GM19452 (cell line): Measurements from ENCODE around the gene PSMA6.
"Not testable (repeated sequence)": the region's sequence is repeated elsewhere in the genome, so short reads cannot be mapped to it uniquely, and the experiment has no call there.

ENCODE experiments used
- ATAC-seq: cut with Tn5 transposase; IDR thresholded peaks from one replicate; pipeline ENCODE4 v1.9.1; 2021; ENCODE audit not compliant: unreplicated experiment

The PSMA6 gene

DNA sequence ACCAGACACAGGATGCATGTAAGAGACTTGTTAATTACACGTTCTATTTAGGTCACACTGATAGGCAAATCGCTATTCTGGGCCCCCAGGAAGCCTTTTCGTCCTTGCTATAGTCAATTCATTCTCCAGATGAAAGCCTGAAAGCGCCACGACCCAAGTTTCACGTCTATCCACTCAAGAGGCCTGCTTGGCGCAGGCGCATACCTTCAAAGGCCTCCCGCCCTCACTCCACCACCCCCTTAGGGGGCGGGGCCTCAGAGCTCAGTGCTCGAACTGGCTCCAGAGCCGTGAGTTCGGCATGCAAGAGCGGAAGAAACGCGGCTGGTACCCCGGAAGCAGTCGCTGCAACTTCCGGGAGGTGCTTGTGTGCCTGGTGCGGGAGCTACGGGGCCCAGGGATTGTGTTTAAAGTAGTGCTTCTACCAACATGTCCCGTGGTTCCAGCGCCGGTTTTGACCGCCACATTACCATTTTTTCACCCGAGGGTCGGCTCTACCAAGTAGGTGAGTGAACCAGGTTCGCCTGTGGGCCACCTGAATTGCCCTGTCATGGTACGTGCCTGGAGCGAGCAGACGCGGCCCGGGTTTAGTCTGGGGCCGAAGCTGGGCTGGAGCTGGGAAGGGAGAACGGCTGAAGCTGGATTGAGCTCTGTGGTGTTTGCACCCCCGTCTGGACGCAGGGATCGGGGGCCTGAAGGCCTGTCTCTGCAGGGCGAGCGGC, at the start of gene PSMA6:
TSS of gene PSMA6 (plus strand) at position 332 of the 719 bp plus-strand sequence. CDS start at position 427, 95 bp downstream.
- peak; percentile 87 for ATAC-seq

DNA sequence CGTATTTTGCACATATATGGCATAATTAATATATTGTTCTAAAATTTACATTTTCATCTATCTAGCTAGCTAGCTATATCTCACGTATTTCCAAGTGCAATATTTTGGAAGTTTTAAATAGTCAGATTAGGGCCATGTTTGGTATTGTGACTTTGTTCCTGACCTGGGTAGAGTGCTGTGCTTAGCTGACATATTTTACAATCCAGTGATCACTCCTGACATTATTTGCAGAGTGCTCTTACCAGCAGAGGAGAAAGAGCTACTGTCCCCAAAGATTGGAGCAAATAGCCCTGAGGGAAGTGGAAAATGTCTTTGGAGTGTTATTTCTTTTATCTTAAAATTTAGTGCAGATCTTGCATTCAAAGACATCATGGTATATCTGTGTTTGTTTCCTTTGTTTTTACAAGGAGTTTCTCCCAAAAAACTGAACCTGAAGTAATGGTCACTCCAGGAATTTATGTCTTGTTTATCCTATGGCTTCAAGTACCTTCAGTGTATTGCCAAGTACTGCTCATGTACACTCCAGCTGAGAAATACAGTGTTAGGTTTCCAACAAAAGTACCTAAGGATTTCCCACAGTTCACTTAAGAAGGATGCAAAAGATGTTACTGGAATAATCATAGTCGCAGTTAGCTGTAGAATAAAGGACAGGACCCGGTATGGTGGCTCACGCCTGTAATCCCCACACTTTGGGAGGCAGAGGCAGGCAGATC, 49.4 kb upstream of the PSMA6 start:
- ATAC-seq = no peak

DNA sequence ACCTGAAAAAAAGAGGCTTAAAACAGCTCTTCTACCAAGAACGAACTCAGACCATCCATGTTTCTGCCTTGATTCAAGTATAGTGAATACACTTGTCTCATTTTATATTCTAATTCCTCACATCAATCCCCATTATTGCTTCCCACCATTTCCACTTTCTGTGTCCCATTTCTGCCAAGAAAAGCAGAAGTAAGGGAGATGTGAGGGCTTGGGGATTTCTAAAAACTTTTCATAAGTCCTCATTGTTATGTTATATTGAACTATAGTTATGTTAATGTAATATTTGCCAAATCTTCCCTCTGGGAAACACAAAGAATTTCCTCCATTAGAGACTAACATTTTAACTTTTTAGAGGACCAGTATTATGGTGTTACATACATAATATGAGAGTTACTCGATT, 48.2 kb upstream of the PSMA6 start:
- ATAC-seq = no peak

DNA sequence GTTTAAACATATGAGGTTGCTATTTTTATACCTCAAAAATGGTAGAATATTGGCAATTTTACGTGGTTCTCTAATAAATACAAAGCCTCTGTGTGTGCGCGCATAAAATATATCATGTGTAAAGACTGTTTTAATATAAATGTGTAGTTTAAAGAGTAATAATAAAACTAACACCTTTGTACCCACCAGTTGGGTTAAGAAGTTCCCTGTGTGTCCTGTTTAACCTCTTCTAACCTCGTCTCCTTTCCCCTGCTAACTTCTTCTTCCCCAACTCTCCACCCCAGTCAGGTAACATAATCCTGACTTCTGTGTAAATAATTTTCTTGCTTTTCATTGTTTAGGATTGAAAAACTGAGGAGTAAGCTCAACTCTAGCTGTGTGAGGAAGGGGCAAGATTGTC, 47.6 kb upstream of the PSMA6 start:
- ATAC-seq = no peak

DNA sequence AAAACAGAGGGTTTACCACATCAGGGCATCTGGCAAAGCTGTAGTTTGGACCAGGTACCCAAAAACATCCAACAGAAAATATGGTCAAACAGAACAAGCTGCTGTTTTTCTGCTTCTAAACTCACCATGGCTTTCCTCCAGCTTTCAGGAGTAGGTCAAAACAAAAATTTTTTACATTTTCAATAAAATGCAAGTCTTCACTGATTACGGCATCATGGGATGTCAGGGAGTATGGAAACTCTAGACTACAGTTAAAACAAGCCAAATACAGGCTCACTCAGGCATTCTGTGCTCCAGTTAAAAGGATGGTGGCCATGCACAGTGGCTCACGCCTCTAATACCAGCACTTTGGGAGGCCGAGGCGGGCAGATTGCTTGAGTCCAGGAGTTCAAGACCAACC, 47.1 kb upstream of the PSMA6 start:
- ATAC-seq = no peak

DNA sequence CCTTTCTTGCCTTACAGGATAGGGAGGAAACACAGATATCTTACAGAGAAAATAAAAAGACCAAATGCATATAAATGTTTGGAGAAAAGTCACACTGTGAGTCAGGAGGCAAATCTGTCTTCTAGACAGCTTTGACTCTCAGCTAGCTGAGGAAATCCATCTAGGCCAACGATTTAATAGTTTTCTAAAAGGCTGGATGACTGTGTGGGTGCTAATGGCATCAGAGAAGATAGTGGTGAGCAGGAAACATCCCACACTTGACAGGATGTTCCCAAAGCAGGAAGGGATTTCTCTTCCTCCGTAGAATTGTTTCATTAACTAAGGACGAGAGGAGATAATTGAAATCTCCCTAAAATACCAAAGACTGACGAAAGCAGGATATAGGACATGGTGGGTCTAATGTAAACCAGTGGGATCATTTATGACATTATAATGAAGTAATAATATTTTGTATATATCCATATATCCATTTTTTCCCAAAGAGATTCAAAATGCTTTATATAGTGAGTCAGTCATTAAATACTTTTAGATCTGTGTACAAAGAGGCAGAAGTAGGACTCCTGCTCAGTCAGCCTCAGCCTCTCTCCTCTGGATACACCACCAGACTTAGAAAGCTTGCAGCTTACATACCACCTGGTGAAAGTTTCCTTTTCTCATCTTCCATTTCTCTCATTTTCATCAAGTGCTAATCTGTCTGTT, 44.3 kb upstream of the PSMA6 start:
- ATAC-seq = no peak

DNA sequence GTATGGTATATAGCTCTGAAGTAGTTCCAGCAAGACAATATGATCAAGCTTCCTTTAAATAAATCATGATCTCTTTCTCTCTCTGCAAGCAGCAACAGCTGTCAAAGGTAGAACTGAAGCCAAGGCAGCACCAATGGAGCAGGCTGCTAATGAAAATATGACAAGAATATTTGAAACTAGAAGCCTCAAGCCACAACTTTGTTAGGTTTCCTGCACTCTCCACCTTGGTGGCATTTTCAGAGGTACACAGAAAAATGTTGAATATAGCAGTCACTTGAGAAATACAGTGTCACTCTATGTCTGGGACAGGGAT, 43.8 kb upstream of the PSMA6 start:
- ATAC-seq = no peak

DNA sequence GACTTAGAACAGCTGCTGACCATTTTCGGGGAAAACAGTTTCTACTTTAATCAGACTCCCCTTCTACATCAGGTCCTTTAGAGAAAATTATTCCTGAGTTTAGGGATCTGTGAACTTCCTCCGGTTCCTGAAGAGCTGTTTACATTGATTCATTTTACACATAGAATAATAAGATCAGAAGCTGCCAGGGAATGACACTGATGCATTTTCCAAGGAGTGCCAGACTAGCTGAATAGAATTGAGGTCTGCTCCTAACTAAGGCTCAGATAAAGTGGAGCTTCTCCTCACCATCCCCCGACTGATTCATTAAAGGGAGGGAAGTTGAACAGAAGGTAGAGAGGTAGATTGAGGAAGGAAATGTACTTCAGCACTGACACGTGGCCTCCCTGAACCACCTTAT, 41.9 kb upstream of the PSMA6 start:
- no peak for ATAC-seq

DNA sequence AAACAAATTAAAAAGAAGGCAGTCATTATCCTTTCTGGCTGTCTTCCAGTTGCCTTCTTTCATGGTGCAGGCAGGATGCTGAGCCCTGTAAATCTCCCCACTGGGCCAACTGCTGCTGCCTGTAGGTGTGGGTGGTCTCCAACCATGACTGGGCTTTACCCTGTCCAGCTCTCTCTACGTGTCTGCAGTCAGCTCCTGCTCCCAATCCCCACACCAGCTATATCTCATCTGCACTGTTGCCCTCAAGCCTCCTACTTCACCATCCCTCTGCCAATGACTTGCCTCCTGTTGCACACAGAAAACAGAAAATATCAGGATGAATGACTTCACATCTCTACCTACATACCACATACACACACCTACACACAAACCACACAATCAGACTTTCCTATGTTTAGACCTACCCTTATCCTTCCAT, 39.7 kb upstream of the PSMA6 start:
- no peak for ATAC-seq

DNA sequence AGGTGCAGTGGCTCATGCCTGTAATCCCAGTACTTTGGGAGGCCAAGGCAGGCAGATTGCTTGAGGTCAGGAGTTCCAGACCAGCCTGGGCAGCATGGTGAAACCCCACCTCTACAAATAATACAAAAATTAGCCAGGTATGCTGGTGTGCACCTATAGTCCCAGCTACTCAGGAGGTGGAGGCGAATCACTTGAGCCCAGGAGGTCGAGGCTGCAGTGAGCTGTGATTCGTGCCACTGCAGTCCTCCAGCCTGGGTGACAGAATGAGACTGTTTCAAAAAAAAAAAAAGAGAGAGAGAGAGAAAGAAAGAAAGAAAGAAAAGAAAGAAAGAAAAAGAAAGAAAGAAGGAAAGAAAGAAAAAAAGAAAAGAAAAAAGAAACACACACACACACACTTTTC, 39.1 kb upstream of the PSMA6 start:
- ATAC-seq = not testable (repeated sequence)

DNA sequence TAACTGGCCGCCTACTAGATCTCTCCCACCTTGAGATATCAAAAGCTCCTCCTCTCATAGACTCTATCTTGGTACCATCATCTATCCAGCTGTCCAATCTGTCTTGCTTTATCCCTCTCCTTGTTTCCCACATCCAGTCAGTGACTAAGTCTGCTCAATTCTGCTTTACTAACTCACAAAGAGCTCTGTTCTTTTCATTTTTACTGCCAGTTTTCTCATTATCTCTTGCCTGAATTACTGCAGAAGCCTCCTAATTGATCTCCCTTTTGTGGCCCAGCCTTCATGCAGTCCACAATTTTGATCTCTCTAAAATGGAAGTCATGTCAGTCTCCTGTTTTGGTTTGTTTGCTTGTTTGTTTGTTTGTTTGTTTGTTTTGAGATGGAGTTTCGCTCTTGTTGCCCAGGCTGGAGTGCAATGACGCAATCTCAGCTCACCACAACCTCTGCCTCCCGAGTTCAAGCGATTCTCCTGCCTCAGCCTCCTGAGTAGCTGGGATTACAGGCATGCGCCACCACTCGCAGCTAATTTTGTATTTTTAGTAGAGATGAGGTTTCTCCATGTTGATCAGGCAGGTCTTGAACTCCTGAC, 38.1 kb upstream of the PSMA6 start:
- not testable (repeated sequence) for ATAC-seq

DNA sequence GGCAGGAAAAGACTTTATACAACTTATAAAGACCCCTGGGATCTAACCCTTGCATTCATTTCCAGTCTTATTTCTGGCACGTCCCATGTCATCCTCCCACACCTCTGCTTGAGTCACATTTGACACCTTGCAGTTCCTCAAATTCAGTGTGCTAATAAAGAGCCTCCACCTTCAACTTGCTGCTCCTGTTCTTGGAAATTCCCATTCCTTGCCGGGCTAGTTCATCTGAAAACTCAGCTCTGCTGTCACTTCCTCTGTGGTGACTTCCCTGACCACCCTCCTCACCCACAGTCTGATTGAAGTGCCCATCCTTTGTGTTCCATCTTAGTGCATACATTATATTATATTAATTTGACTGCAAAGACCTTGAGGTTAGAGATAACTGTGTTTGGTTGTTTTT, 37.4 kb upstream of the PSMA6 start:
- ATAC-seq = no peak

DNA sequence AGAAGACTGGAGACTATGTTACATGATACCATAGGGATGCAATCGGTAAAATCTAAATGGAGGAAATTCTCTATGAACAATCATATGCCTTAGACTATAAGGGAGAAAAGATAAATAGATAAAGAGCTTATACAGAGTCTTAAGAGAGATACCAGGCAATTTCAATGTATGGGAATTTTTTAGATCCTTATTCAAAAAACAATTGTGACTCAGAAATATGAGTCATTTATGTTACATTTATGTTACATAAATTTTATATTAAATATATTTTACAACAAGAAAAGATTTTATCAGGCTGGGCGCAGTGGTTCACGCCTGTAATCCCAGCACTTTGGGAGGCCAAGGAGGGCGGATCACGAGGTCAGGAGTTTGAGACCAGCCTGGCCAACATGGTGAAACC, 36.5 kb upstream of the PSMA6 start:
- ATAC-seq = no peak

DNA sequence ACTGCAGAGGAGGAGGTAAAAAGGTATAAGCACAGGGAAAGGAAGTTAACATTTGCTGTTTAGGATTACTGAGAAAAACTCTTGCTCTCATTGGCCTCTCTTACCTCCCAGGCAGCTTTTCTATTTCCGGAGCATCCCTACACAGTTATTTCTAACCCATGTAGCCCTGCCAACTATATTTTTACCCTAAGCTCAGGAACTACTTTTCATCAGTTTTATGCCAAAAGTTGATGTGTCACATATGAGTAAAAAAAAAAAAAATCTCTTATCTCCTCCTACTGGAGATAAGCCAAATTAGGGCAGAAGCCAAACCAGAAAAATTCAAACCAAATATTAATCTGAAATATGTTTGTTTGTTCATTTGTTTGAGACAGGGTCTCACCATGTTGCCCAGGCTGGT, 34.4 kb upstream of the PSMA6 start:
- no peak for ATAC-seq

DNA sequence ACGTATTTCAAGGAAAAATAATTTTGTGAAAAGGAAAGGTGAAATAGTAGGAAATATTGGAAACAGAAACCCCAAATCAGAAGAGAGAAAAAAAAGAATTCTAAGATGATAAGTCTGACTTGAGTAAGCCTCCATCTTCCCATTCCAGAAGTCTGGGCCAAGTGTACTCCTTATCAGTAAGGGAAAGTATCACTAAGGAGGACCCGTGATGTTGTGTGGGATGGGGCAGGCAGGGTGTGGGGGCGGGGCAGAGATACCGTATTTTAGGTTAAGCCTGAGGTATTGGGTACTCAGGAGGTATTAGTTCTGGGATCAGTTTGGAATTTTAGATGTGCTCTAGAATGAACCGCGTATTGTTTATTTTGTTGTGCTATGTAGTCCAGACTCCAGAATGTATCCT, 33.8 kb upstream of the PSMA6 start:
- no peak for ATAC-seq

DNA sequence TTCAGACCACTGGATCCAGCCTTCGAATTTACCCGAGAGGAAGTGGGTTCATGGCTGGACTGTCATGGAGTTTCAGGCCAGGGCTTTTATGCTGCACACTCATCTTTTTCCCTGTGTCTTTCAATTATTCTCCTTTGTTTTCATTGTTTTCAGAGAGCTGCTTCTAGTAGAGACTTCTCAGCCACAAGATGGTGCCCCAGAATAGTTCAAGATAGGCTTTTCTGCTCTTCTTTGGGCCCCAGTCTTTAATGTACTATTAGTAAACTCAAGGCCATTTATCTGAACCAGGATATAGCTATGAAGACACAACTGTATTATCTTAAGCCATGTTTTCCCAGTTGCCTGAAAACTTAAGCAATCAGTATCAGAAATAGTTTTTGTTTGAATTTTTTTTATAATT, 30.4 kb upstream of the PSMA6 start:
- ATAC-seq = no peak

DNA sequence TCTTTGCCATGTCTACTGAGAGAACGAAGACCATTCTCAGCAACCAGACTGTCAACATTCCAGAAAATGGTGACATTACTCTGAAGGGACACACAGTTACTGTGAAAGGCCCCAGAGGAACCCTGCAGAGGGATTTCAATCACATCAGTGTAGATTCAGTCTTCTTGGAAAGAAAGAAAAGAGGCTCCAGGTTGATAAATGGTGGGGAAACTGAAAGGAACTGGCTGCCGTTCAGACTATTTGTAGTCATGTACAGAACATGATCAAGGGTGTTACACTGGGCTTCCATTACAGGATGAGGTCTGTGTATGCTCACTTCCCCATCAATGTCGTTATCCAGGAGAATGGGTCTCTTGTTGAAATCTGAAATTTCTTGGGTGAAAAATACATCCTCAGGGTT, 29.7 kb upstream of the PSMA6 start:
- no peak for ATAC-seq

DNA sequence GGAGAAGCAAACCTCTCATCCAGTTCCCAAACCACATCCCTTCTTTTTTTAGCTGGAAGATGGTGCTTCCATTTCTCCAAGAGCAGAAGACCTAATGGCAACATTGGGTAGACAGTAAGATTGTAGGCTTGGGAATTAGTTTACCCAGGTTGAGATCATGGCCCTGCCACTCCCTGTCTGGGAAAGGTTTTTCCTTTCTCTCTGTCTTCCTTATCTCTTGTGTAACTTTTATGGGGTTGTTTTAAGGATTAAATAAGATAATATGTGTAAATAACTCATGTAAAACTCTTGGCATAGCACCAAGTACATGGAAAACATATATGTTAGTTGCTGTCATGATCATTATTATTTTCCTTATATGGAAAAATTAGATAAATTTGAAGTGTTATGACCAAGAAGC, 23.2 kb upstream of the PSMA6 start:
- no peak for ATAC-seq

DNA sequence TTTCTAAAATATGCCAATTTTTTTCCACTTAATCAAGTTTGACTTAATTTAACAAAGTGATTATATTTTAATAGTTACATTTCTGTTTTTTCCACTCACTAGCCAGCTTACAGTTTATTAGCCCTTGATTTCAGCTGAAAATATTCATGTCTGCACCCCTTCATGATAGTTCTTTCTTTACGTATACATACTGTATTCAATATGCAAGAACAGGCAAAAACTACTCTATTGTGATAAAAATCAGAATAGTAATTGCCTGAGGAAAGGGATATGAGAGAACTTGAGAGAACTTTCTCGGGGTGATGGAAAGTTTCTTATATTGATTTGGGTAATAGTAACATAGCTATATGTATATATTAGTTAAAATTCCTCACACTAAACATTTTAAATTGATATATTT, 17.4 kb upstream of the PSMA6 start:
- no peak for ATAC-seq

DNA sequence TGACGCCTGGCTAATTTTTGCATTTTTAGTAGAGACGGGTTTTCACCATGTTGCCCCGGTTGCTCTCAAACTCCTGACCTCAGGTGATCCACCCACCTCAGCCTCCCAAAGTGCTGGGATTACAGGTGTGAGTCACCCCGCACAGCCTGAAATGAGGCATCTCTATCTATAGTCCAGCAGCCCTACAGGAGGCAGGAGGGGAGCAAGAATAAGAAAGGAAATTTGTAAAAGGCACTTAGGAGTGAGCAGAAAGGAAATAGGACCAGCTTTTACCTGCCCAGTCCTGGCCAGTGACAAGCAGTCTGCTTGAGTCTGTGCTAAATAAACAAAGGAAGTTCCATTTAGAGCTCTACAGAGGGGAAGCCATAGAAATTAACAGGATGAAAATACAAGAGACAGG, 15.0 kb upstream of the PSMA6 start:
- no peak for ATAC-seq

DNA sequence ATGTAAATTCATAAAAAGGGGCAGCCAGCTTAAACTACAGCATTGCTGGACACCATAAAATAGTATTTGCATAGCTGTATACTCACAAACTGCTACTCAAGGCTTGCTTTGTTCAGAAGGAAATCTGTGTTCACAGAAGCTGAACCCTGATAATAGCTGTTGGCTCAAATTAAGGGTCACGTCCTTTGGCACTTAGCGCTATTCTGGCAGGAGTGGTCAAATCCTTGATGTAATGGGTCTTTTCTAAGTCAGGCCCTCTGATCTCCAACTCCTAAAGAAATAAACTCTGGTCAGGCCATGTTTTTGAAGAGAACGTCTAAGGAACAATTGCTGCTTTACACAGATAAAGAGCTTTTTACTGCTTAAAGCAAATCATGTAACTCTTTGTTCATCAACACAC, 12.8 kb upstream of the PSMA6 start:
- ATAC-seq = no peak

DNA sequence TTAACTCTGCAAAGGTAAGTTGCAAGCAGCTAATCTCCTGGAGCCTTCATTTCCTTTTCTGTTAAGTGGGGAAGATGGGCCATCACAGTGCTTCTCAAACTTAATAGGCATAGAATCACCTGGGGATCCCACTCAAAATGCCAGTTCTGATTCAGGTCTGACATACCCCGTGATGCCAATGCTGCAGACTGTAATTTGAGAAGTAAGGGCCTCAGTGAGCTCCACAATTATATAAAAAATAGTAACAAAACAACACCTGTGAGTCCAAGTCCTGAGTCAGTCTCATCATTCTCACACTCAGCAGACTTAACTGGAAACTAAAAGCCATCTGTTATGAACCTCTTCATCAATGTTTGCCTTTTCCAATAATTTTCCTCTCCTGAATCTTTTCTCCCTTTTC, 10.8 kb upstream of the PSMA6 start:
- ATAC-seq = no peak
